Stimulated activated CD8-positive, alpha-beta memory T cell treated with anti-CD3 and anti-CD28 coated beads, Interleukin-15, amount 100 ng/mL, for 4 hours (primary cell): Measurements from ENCODE around the gene RAB20.
"Not testable (repeated sequence)": the region's sequence is repeated elsewhere in the genome, so short reads cannot be mapped to it uniquely, and the experiment has no call there.

Experiments used
- DNase-seq, 2 donors: peaks; one replicate each; pipeline ENCODE4 v3.0.0-alpha.2; 2020; ENCODE audit warnings: low read depth in 2 of 2

RAB20 gene

DNA sequence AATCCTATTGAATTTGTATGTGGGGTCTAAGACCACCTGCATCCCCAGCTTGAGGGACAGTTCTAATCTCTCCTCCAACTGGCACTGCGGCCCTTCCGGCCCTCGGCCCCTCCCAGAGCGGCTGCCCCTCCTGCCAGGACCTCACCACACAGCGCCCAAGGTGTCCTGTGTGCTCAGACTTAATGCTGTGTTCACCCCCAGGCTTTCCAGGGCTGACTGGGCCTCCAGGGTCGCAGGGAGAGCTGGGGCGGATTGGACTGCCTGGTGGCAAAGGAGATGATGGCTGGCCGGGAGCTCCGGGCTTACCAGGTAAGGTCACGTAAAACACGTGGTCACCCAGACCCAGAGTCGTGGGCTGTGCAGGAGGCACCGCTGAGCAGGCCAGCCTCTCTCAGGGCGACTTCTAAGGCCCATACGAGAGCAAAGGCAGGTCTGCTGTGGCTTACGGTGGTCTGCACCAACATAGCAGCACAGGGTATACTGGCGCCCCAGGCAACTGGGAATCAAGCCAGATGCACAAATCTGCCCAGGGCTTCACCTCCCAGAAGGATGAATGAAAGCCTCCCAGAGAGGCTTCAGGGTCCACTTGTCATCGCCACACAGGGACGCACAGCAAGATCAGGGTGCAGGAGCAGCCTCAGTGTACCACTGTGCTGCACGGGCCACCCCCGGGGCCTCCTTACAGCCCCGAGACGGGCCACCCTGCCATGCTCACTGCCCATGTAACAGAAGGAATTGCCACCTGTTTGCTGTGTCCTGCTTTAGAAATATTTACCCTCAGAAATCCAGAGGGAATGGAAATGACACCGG is 69.4 kb downstream of the RAB20 start:
- no peak for DNase-seq

DNA sequence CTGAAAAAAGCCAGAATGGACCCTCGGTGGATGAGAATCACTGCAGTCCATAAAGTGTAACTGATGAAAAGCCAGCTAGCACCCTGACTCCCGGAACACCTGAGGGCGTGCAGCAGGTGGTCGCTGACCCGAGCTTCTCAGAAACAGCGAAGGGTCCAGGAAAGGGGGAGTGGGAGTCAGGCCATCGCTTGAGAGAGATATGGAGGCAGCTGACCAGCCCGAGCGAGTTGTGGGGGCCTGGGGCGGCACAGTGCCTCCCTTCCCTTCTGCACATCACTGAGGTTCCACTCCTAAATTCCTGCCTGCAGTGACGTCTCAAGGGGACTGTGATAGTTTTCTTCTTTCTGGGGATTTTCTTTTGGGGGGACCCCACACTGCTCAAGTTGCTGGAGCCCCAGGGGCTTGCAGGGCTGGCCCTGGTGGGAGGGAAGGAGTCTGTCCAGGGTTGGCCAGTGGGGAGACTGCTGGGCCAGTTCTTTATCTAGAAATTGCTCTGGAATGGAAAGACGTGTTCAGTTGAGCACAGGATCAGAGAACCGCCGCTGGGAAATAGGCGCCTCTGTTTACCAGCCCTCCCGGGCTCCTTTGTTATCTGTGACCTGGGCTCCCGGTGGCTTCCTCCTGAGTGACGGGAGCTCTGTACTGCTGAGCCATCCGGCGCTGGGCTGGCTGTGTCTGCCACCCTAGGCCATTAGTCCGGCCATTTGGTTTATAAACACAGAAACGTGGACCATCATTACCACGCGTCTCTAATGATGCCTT is 71.3 kb downstream of the RAB20 start:
- DNase-seq, result no peak

DNA sequence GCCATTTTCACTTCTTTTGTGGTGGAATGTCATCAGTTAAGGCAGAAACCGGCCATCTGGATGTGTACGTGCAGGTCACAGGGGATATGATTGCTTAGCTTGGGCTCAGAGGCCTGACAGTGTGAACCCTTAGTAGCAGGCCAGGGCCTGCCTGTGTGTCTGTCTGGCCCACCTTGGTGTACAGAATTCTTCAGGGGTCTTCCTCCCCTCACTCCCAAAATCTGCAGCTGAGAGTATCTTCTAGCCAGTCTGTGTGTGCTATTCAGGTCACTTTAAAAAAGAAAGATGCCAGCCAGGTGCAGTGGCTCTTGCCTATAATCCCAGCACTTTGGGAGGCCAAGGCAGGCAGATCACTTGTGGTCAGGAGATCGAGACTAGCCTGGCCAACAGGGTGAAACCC is 74.6 kb downstream of the RAB20 start:
- DNase-seq, result not testable (repeated sequence)

DNA sequence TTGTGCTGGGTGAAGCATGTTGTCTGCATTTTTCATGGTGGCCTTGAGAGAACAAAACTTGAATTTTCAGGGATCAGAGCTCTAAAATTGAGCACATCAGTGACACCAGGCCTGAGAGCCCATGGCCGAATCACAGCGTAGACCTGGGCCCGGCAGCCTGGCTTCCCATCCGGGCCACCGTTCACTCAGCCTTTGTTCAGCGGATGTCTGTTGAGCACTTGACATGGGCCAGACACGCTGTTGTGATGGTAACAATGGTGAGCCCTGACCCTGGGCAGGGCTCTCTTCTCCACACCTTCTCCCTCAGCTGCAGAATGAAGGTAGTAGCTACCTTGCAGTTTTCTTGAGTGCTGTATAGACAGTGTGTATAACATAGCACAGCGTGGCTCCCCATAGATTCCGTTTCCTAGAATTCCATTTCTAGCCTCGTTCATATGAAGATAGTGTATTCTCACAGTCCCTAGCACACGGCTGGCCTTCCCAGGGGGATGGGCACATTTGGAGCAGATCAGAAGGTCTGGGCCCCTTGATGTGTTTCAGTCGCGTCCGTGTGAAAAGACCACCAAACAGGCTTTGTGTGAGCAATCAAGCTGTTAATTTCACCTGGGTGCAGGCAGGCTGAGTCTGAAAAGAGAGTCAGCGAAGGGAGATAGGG is 75.3 kb downstream of the RAB20 start:
- no peak for DNase-seq

DNA sequence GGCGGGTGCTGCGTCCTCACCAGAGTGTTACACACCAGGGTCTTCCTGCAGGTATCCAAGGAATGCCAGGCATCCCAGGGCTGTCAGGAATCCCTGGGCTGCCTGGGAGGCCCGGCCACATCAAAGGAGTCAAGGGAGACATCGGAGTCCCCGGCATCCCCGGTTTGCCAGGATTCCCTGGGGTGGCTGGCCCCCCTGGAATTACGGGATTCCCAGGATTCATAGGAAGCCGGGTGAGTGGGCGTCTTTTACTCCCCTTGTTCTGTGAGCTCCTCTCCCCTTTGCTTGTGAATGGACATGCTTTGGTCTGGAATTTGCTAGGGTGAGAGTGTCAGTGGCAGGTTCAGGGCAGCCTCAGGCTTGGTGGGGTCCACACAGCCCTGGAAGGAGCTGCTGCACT is 75.9 kb downstream of the RAB20 start:
- DNase-seq, result no peak

DNA sequence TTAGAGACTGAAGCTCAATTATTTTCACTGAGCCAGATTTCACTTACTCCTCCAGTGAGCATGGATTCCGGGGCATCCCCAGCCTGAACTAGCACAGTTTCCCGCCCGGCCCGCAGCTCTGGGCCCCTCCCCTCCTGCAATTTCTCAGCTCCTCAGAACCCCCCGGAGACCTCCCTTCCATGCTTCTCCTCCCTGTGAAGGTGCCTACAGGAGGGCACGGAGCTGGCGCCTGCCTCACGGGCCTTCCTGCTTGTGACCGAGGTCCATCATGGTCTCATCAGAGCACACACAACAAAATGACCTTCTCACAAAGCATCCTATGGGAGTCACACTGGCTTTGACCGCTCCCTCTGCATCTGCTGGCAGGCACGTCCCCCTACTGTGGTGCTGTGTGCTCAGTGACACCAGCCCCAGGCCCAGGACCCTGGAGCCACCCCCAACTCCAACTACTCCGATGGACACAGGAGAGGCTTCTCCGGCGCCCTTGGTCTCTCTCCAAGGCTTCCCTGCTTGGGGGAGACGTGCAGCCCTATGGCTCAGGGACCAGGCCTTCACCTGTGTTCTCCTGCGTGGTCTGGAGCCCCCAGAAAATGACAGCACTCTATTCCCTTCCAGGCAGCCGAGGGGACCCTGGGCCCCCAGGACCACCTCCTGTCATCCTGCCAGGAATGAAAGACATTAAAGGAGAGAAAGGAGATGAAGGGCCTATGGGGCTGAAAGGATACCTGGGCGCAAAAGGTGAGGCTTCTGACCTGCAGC is 77.1 kb downstream of the RAB20 start:
- no peak for DNase-seq

DNA sequence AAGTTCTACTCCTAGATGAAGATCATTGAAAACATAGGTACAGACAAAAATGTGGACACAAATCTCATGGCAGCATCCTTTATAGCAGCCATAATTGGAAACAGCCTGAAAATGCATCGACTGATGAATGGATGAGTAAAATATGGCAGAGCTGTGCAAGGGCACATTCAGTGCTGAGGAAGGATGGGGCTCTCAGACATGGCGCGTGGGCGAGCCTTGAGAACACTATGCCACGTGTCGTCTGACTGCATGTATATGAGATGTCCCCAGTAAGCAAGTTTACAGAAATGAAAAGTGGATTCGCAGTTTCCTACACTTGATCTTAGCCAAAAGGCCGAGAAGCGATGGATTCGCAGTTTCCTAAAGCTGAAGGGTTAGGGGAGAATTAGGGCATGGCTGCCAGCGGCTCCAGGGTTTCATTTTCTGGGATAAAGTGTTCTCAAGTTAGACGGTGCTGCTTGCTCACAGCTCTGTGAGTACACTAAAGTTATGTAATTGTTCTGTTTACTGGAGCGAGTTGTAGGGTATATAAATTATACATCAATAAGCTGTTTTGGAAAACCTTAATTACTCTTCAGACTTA is 78.0 kb downstream of the RAB20 start:
- no peak for DNase-seq

DNA sequence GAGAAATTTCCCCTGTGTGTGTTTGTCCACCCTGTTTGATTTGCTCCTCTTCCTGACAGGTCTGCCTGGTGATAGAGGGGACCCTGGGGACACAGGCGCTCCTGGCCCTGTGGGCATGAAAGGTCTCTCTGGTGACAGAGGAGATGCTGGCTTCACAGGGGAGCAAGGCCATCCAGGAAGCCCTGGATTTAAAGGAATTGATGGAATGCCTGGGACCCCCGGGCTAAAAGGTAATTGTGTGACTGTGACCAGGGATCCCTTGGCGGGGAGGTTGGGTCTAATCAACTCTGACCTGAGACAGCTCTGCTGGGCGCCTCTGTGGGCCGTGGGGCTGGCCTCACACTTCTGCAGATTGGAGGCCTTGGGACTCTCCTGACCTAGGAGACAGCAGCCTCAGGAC is 81.4 kb downstream of the RAB20 start:
- no peak for DNase-seq

DNA sequence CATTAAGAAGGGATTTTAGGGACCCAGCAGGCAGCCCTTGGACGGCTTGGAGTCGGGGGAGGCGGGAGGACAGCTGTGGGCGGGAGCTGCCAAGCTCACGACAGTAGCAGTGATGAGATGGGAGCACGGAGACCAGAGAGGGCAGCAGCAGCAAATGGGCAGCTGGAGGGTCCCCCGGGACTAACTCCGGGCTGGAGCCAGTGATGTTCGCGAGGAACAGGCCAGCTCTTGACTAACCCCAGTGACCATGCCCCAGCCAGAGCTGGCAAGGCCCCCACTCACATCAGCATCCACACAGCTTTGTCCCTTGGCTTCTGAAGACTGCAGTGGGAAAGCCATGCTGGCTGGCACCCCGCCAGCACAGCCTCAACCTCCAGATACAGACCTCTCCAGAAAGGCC is 81.9 kb downstream of the RAB20 start:
- DNase-seq, result no peak

DNA sequence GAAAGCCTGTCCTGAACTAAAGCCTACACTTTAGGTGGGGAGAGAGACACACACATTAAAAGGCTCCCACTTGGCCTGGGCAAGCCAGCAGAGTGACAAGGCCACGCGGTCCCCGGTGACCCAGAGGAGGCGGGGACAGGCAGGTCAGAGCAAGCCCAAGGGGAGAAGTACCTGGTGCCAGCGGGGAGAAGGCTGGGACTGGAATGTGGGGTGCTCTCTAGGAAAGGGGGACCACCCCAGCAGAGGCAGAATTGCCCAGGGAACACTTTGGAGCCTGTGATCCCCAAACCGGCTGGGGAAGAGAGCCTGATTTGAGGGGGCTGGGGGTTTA is 82.3 kb downstream of the RAB20 start:
- no peak for DNase-seq

DNA sequence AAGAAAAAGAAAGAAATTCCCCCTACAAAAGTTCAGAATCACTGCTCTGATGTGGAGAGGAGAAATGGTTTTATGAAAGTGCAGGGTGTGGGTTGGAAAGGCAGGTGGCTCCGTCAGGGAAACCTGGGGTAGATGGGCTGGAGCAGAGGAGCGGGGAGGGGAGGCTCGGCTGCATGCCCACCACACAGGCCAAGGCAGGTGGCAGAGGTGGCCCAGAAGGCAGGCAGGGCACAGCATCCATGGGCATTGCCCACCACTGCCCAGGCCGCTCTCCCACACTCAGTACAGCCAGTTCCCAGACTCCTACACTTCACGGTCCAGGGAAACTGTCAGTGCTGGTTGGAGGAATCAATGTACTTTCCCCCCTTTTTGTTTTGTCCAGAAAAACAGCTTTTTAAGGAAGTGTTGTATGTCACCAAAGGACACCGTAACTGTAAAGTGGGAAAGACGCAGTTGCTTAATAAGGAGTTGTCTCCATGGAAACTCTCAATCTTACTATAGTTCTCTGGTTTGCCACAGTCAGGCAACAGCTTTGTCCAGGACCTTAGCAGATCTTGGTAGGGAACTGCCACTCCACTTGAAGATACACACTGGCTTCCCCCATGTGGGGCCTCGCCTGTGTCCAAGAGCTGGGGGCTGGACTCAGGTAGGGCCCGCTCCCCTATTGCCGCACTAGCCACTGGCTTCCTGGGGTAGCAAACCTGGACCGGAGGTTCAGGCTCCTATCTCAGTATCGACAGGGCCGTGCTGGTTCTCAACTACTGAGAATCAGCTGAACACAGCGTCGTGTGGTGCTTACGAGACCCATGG is 82.9 kb downstream of the RAB20 start:
- no peak for DNase-seq

DNA sequence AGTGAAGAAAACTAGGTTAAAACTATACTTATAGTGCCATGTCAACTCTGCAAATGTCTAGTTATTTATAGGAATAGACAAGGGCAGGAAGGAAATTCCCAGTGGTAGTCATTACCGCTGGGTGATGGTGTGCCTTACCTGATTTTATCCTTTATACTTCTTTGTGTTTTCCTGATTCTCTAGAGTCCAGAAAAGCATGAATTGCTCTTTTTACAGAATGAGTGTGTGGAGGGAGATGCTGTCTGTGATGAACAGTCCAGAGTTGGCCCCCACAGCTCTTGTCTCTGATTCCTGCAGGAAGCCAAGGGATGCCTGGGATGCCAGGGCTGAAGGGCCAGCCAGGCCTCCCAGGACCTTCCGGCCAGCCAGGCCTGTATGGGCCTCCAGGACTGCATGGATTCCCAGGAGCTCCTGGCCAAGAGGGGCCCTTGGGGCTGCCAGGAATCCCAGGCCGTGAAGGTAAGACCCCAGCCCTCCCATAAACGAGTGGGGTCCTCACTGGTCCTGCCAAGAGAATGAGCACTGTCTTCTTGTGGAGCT is 83.7 kb downstream of the RAB20 start:
- DNase-seq, result no peak

DNA sequence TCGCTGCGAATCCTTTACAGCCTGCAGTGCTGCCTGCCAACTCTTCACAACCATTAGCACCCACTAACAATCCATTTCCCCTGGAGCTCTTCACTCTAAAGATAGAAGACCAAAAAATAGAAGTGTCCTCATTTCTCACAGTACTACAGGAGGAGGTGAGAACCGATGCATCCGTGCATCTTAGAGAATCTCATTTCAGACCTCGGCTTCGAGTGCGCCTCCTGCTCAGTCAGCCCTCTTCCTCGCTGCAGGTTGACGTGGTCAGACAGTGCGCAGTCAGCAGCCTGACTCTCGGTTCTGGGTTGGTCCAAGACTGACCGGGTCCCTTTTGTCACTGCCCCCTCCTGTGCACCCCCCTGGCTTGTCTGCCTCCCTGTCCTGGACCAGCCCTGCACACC is 85.3 kb downstream of the RAB20 start:
- DNase-seq, result no peak

DNA sequence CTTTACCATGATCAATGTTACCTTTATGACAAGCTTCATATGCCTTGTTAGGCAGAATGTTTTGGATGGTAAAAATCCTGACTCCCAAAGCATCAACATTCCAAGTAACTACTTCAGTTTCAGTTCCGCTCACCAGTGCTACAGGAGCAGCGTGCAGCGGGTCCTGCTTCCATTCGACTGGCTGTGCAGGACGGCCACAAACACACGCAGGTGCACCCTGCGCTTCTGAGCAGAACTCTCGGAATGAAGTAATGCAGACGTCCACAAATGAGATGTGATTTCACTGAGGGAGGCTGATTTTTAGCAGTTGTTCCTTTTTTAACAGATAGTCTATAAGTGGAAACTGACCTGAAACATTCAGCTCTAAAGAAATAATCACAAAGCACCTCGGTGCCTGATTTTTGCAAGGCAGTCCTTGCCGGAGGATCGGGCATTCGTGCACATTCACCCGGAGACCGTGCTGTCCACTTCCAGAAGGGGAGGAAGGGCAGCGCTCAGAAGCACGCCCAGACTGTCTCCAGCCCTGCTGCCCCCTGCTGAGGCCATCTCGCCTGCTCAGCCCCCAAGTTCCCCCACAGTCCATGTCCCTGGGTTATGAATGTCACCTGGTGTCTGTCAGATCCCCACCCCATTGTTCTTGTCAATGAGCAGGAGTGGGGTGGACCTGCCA is 85.8 kb downstream of the RAB20 start:
- no peak for DNase-seq

DNA sequence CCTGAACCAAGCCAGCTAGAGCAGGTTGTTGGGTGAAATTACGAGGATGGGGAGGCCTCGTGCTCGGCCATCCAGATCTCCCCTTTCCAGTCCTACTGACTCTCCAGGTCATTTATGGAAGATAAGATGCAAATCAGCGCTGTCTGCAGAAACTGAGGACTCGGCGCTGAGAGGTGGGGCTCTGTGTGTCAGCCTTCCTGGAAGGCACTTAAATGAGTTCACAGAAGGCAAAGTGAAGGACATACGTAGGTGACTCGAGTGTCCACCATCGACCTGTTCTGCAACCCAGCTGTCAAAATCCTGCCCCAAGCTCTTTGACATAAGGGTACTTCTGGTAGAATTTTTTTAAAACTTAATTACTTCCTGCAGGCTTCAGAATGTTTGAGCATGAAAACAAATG is 86.4 kb downstream of the RAB20 start:
- no peak for DNase-seq

DNA sequence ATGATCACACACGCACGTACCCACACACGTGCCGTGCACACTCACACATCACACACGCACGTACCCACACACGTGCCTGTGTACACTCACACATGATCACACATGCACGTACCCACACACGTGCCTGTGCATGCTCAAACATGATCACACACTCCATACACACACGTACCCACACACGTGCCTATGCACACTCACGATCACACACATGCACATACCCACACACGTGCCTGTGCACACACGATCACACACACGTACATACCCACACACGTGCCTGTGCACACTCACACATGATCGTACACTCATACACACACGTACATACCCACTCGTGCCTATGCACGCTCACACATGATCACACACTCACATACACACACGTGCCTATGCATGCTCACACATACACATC is 86.8 kb downstream of the RAB20 start:
- DNase-seq, result no peak
